Peyer's patch (tissue), 4 donors: ENCODE measurements around the gene SLC26A1.

Experiments
- POLR2A ChIP-seq, 2 donors: fragments of 450-650 bp; IDR thresholded peaks; one replicate each; pipeline ENCODE4 v1.5.1; 2017; ENCODE audit warnings: antibody characterized with exemption in 2 of 2, mild to moderate bottlenecking in 2 of 2, moderate library complexity in 2 of 2
- TF ChIP-seq, protein P1 (sequence below), 6 experiments: fragments of 450-650 bp in 4 of 6; fragments of 200-600 bp in 2 of 6; sonication (generic) in 1 of 6; IDR thresholded peaks; one replicate each; pipeline ENCODE4 v1.5.1; 2017 to 2019; ENCODE audit warnings: antibody characterized with exemption in 6 of 6, mild to moderate bottlenecking in 3 of 6, moderate library complexity in 1 of 6

DNA sequence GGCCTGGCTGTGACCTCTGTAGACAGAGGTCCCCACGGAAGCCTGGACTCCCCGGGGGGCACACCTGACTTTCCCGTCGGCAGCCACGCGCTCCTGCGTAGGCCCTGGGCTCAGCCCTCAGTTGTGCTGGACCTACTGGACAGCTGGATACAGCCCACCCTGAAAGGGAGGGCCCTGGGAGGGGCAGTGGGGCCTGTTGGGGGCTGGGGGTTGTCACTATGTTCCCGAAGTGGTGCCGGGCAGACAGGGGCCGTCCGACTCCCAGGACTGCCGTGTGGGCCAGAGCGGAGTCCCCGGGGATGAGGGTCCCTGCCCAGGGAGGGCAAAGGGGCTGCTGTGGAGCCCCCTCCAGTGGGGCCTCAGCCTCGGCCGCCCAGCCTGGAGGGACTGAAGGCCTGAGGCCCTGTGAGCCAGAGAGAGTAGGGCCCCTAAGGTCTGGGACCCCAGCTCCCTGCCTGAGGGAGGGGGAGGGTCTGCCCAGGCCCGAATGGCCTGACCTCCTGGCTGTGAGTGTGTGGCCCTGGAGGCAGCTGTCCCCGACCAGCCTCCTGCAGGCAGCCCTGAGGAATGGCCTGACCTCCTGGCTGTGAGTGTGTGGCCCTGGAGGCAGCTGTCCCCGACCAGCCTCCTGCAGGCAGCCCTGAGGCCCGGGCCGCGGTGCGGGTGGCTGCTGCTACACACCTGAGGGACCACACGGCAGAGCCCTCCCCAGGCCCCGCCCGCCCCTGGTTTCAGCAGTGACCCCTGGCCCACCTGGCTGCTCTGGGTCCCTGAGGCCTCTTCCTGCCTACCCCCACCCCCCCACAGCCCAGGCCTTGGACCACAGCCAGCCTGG lies 44.0 kb upstream of the SLC26A1 start:
- TF ChIP-seq, protein P1, sequence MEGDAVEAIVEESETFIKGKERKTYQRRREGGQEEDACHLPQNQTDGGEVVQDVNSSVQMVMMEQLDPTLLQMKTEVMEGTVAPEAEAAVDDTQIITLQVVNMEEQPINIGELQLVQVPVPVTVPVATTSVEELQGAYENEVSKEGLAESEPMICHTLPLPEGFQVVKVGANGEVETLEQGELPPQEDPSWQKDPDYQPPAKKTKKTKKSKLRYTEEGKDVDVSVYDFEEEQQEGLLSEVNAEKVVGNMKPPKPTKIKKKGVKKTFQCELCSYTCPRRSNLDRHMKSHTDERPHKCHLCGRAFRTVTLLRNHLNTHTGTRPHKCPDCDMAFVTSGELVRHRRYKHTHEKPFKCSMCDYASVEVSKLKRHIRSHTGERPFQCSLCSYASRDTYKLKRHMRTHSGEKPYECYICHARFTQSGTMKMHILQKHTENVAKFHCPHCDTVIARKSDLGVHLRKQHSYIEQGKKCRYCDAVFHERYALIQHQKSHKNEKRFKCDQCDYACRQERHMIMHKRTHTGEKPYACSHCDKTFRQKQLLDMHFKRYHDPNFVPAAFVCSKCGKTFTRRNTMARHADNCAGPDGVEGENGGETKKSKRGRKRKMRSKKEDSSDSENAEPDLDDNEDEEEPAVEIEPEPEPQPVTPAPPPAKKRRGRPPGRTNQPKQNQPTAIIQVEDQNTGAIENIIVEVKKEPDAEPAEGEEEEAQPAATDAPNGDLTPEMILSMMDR (IDR thresholded peaks at IDR 0.05) = no peak
- no peak for TF ChIP-seq POLR2A (IDR thresholded peaks at IDR 0.05)
